ENCODE results near the gene RPS6KA2.

RPS6KA2 gene

GRCh38 chr6:166465003-166465399 lies 162.1 kb downstream of the RPS6KA2 start:
- FAIRE-seq (no peak), DNase-seq (ENCODE audit: insufficient read length, low spot score) (no peak)
- no peak for TF ChIP-seq POLR2A (IDR thresholded peaks at IDR 0.05; ENCODE audit: low read depth, low read length)

GRCh38 chr6:166464068-166465002 lies 162.7 kb downstream of the RPS6KA2 start:
- no peak for TF ChIP-seq POLR2A (IDR thresholded peaks at IDR 0.05; ENCODE audit: low read depth, low read length)
- DNase-seq (ENCODE audit: insufficient read length, low spot score) (no peak), FAIRE-seq (no peak)

GRCh38 chr6:166463359-166464067 lies 163.5 kb downstream of the RPS6KA2 start:
- no peak for DNase-seq (ENCODE audit: insufficient read length, low spot score)
- no peak for FAIRE-seq
- no peak for TF ChIP-seq POLR2A (IDR thresholded peaks at IDR 0.05; ENCODE audit: low read depth, low read length)

DNA sequence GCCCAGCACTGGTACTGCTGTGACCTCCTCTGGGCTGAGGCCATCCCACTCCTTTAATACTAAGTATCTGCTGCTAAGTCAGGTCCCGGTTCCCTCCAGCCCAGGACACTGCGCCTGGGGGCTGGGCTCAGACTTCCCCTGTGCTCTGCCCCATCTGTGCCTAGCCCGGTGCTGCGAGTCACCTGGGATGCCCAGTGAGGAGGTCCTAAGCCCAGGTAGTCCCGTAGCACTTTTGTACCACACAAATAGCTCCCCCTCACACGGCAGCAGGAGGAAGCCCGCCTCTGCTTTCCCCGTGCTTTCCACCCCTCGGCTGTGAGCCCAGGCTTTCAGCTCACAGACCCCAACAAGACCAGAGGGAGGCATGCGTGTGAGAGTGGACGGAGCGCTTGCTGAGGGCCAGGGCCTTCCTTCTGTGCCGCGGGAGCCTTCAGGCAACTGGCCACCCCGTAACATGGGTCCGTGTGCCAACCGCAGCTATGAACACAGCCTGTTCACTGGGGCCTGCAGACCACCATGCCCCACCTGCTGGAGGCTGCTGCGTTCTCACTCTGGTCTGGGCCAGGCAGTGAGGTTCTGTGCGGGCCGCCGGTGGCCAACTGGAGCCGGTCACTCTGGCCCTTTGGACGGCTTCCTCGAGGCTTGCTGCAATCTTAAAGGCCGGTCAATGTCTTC lies 164.5 kb downstream of the RPS6KA2 start:
- DNase-seq (ENCODE audit: insufficient read length, low spot score) (no peak), FAIRE-seq (no peak)
- no peak for TF ChIP-seq POLR2A (IDR thresholded peaks at IDR 0.05; ENCODE audit: low read depth, low read length)

GRCh38 chr6:166461821-166462460 lies 165.1 kb downstream of the RPS6KA2 start:
- DNase-seq (ENCODE audit: insufficient read length, low spot score) (no peak), FAIRE-seq (no peak)
- no peak for TF ChIP-seq POLR2A (IDR thresholded peaks at IDR 0.05; ENCODE audit: low read depth, low read length)

- TF ChIP-seq POLR2A (IDR thresholded peaks at IDR 0.05; ENCODE audit: low read depth, low read length): no peak
- FAIRE-seq: no peak
- DNase-seq (ENCODE audit: insufficient read length, low spot score): no peak
These were observed 166.3 kb downstream of the RPS6KA2 start for GRCh38 chr6:166460473-166461437.

DNA sequence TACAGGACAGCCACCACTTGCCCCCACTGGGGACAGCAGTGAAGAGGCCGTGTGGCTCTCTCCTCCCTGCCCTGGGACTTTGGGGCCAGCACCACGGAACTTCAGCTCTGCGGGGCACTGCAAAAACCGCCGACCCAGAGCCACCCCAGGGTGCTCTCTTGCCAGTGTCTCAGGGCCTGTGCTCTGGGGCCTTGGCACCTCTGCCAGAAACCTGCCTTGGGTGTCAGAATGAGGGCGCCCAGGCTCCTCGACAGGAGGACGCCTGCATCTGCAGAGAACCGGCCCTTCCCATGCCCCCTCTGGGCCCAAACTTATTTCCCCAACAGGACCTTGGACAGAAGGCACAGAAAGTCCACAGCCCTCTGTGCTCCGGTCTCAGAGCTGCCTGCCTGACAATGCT lies 167.1 kb downstream of the RPS6KA2 start:
- TF ChIP-seq POLR2A (IDR thresholded peaks at IDR 0.05; ENCODE audit: low read depth, low read length): no peak
- DNase-seq (ENCODE audit: insufficient read length, low spot score) (no peak), FAIRE-seq (no peak)

DNA sequence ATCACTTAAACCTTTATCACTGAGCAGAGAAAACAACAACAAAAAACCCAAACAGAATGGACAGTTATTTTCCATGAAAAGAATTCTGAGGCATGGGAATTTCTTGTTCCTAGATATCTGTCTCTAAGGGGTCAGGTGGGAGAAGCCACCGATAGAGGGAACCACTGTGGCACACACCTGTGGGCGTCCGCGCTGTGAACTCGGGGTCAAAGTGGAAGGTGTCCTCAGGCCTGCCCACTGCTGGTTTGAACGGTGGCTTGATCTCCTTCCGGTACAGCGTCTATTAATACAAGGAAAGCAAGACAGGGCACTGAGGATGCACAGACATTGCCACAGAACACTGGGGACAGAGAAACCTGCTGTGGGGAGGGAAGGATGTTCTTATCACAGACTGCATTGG lies 167.8 kb downstream of the RPS6KA2 start:
- TF ChIP-seq POLR2A (IDR thresholded peaks at IDR 0.05; ENCODE audit: low read depth, low read length): no peak
- FAIRE-seq (no peak), DNase-seq (ENCODE audit: insufficient read length, low spot score) (no peak)

GRCh38 chr6:166456395-166457156 lies 170.5 kb downstream of the RPS6KA2 start:
- no peak for DNase-seq (ENCODE audit: insufficient read length, low spot score)
- no peak for FAIRE-seq
- TF ChIP-seq POLR2A (IDR thresholded peaks at IDR 0.05; ENCODE audit: low read depth, low read length): no peak

DNA sequence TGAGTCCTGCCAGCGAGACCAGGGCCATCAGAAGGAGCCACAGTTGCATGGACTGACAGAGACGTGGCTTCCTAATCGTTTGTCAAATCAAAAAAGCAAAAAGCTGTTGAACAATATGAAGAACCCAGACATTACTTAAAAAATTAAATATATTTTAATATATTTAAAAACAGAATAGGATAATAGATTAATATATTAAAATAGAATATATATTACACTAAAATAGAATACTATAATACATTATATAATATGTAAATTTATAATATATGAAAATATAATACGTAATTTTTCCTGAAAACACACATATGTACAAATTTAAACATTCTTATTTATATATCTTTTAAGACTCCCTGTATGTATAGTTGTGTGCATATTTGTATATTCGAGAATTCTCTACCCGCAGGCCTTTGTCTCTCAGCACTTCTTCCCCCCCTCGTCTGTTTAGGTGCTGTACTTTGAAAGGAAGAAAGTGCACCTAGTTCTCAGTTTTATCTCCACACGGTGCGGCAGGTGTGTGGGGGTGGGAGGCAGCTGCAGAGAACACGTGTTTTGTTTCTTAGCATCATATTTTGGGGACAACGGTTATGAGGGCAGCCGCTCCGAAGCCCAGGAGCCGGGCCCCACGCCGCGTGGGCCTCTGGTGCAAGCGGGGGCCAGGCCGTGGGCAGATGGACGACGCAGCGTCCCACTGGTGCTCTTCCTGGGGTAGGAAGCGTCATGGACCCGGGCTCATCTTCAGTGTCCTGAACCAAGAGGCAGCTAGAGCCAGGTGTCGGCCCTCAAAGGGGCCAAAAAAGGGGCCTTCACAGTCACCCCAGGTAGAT lies 172.1 kb downstream of the RPS6KA2 start:
- no peak for DNase-seq (ENCODE audit: insufficient read length, low spot score)
- TF ChIP-seq POLR2A (IDR thresholded peaks at IDR 0.05; ENCODE audit: low read depth, low read length): no peak
- FAIRE-seq: no peak

GRCh38 chr6:166453651-166454050 lies 173.4 kb downstream of the RPS6KA2 start:
- DNase-seq (ENCODE audit: insufficient read length, low spot score) (no peak), FAIRE-seq (no peak)
- TF ChIP-seq POLR2A (IDR thresholded peaks at IDR 0.05; ENCODE audit: low read depth, low read length): no peak
